ENCODE results near the gene MKRN1. TPM values are rescaled to one million over a fixed set of nuclear protein-coding genes. Genes with fewer than 3 reads are reported as not detected.
"Not testable (repeated sequence)": the region's sequence is repeated elsewhere in the genome, so short reads cannot be mapped to it uniquely, and the experiment has no call there.

Gene MKRN1
- total RNA-seq, 2 donors from 2014 or later, result 59.1 to 74.7 TPM

DNA sequence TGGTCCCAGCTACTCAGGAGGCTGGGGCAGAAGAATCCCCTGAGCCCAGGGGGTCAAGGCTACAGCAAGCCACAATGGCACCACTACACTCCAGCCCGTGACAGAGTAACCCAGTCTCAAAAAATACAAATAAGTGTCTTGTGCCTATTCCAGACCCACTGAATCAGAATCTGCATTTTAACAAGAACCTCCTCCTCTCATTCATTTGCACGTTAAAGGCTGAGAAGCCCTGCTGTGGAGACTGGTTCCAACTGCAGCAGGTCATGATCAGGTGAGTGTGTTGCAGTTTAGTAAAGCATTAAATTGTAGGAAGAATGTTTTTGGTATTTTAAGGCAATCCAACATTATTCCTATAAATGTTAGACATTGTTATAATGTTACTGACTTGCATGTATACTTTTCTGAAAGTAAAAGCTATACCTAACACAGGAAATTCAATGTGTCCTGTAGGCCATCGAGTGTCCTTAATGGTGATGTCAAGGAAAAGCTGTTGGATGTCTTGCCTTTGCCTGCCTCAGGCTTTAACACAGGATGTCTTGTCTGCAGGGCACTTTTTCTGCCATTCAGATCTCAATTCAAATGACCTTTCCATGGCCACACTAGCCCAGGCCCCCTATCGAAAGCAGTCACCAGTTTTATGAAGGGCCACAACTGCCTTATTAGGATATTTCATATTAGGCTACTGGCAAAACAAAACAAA lies 30.4 kb downstream of the MKRN1 start:
- intact Hi-C loops (cut with DNase I), result no loop called here
- DNase-seq (ENCODE audit: low spot score), result no peak

DNA sequence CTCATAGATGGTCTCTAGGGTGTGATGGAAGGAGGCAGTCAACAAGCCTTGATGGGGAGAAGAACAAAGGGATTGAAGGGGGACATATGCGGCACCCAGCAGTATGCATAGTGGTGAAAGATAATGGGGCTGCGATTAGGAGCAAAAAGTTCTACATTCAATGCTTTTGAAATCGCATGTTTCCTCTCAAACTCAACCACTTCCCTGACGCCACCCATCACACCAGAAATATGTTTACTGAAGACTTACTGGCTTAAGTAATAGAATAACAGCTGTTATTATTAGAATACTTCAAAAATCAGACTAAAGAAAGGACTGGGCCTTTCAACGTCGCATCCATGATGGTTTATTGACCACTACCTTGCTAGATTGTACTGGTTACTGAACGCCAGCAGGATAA lies 31.5 kb downstream of the MKRN1 start:
- DNase-seq (ENCODE audit: low spot score), result no peak
- intact Hi-C loops (cut with DNase I), result no loop called here

GRCh38 chr7:140446467-140446866 lies 32.8 kb downstream of the MKRN1 start:
- DNase-seq (ENCODE audit: low spot score), result no peak
- intact Hi-C loops (cut with DNase I), result no loop called here

GRCh38 chr7:140441519-140441918 lies 37.8 kb downstream of the MKRN1 start:
- no peak for DNase-seq (ENCODE audit: low spot score)
- intact Hi-C loops (cut with DNase I), result no loop called here

DNA sequence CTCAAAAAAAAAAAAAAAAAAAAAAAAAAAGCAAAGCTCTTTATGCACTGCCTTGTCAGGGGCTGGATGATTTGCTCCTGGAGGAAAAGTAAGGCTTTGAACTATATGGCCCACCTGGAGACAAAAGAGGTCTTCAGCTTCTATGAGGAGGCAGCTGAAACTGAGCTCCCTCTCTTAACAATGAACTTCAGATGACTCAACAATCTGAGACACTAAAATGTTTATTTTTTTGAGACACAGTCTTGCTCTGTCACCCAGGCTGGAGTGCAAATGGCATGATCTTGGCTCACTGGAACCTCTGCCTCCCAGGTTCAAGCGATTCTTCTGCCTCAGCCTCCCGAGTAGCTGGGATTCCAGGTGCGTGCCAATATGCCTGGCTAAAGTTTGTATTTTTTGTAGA lies 38.7 kb downstream of the MKRN1 start:
- intact Hi-C loops (cut with DNase I), result no loop called here
- DNase-seq (ENCODE audit: low spot score), result no peak

DNA sequence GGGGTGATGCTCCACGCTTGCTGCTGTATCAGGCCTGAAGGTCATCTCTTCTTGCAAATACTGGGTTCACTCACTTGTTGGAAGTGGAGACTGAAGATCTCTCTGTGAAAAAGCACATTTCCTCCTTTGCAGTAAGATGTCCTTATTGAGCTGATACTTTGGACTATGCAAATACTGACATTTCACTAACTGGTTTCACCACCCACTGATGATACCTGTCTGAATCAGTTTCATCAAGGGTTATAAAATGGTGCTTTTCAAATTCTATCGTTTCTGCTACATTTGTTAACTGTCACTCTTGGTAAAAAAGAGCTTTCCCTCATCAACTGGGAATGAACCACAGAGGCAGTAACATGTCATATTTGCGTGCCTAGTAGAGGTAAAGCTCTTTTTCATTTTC lies 39.9 kb downstream of the MKRN1 start:
- no peak for DNase-seq (ENCODE audit: low spot score)

DNA sequence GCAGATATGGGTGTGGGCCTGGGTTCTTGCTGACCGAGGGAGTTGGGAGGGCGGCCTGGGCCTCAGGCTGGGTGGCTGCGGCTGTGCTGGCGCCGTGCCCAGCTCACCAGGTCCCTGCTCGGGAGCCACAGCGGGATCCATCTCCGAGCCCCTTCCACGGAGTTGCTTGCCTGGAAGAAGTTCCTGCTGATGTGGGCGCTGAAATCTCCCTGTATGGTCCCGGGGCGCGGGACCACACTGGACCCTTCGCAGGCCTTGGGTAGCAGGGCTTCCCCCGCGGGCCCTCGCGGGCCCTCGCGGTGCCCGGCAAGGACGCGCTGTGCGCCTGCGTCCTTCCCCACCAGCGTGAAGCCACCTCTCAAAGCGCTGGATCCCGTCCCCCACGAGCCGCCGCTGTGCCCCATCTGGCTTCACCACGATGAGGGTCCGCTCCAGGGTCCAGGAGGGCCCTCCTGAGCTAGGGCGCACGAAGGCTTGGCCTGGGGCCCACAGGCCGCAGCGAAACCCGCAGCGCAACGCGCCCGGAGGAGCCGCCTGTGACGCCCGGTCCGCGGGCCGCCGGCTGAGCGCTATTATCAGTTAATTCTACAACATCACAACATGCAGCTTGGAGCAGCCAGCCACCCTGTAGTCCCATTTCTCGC lies 43.9 kb downstream of the MKRN1 start:
- intact Hi-C loops (cut with DNase I), result no loop called here
- no peak for DNase-seq (ENCODE audit: low spot score)

More for the DNA sequence above, 39.9 kb downstream of the MKRN1 start:
- intact Hi-C loops (cut with DNase I), result no loop called here

DNA sequence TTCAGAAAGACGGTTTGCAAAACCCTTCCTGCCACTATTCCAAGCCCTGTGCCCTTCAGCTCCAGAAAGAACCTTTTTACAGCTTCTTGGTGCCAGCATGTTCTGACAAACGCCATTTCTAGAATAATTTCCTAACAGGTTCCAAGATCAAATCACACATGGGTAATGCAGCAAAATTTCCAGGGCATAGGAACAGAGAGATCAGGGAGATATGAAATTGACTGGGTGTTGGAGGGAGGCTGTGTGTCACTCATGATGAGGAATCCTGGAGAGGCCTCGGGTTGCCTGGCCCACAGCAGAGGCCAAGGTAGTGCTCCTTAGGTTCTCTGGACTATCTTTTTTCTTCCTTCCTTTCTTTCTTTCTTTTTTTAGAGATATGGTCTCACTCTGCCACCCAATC lies 45.9 kb downstream of the MKRN1 start:
- DNase-seq (ENCODE audit: low spot score), result peak; percentile 4
- intact Hi-C loops (cut with DNase I), result no loop called here

DNA sequence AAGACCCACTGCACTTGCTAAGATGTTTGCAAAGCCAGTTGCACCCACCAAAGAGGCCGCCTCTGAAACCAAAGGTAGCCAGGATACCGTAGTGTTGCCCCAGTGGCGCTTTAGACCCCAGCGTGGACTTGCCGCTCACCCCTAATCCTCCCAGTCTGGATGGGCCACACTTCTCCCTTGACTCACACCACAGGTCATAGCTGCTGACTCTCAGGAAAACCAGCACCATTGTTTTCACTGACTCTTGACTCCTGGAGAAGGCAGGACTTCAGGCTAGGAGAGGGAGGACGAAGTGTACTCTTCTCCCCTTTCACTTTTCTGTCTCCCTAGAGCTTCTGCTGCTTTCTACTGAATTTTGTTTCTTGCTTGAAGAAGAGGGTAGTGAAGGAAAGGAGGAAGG lies 53.2 kb downstream of the MKRN1 start:
- intact Hi-C loops (cut with DNase I), result no loop called here

GRCh38 chr7:140425718-140426117 lies 53.6 kb downstream of the MKRN1 start:
- intact Hi-C loops (cut with DNase I), result no loop called here
- DNase-seq (ENCODE audit: low spot score), result no peak

More for the DNA sequence above, 53.2 kb downstream of the MKRN1 start:
- DNase-seq (ENCODE audit: low spot score), result no peak

DNA sequence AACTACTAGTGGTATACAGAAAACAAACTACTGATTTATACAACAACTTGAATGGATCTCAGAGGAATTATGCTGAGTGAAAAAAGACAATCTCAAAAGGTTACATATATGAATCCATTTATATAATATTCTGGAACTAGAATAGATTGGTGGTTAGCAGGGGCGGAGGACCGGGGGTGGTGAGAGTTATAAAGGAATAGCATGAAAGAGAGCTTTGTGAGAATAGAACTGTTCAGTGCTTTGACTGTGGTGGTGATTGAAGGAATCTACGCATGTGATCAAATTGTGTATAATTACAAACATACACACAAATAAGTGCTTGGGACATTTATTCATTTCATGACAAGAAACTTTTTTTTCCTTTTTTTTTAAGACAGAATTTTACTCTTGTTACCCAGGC lies 55.8 kb downstream of the MKRN1 start:
- no peak for DNase-seq (ENCODE audit: low spot score)
- intact Hi-C loops (cut with DNase I), result no loop called here

- DNase-seq (ENCODE audit: low spot score), result peak; percentile 22
- intact Hi-C loops (cut with DNase I), result no loop called here
Observed at GRCh38 chr7:140421521-140421920, 57.8 kb downstream of the MKRN1 start.

GRCh38 chr7:140418653-140419052 lies 60.7 kb downstream of the MKRN1 start:
- peak; percentile 20 for DNase-seq (ENCODE audit: low spot score)
- intact Hi-C loops (cut with DNase I), result no loop called here

DNA sequence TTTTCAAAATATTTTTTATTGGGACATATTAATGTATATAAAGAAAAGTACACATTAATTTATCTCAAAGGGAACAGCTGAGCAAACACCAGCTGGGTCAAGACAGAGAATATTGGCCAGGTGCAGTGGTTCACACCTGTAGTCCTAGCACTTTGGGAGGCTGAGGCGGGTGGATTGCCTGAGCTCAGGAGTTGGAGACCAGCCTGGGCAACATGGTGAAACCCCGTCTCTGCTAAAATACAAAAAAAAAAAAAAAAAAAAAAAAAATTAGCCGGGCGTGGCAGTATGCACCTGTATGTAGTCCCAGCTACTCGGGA lies 61.2 kb downstream of the MKRN1 start:
- intact Hi-C loops (cut with DNase I), result not testable (repeated sequence)
- DNase-seq (ENCODE audit: low spot score), result peak; percentile 3

- intact Hi-C loops (cut with DNase I), result no loop called here
- peak; percentile 51 for DNase-seq (ENCODE audit: low spot score)
Observed at GRCh38 chr7:140417456-140418155, 61.7 kb downstream of the MKRN1 start.

- intact Hi-C loops (cut with DNase I), result no loop called here
- peak; percentile 42 for DNase-seq (ENCODE audit: low spot score)
Observed at GRCh38 chr7:140416560-140416959, 62.7 kb downstream of the MKRN1 start.

DNA sequence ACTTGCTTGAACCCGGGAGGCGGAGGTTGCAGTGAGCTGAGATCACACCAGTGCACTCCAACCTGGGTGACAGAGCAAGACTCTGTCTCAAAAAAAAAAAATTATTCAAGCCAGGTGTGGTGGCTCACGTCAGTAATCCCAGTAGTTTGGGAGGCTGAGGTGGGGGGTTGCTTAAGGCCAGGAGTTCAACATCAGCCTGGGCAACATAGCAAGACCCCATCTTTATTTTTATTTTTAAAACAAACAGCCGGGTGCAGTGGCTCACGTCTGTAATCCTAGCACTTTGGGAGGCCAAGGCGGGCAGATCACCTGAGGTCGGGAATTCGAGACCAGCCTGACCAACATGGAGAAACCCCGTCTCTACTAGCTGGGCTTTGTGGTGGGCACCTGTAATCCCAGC lies 63.5 kb downstream of the MKRN1 start:
- intact Hi-C loops (cut with DNase I), result not testable (repeated sequence)
- DNase-seq (ENCODE audit: low spot score), result peak; percentile 5

GRCh38 chr7:140415361-140415760 lies 63.9 kb downstream of the MKRN1 start:
- intact Hi-C loops (cut with DNase I), result no loop called here
- no peak for DNase-seq (ENCODE audit: low spot score)

DNA sequence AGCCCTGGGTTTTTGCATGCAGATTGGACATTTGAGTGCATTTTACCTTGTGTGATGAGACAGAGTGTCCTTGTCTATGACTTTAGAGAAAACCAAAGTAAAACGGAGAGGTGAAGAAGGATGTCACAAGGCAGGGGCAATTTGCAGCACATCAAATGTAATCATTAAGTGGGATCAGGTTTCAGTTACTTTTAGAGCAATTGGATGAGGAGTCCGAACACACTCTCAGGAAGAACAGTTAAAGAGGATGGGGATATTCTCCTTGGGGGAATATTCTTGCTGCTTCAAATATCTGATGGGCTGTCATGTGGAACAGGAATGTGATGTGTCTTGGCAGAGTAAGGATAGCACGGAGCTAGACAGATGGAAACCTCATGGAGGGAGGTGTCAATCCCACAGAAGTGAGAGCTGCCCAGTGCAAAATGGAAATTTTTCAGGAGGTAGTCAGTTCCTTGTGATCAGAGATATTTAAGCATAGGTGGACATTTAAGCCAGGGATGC lies 74.7 kb downstream of the MKRN1 start:
- no peak for DNase-seq (ENCODE audit: low spot score)
- intact Hi-C loops (cut with DNase I), result no loop called here

GRCh38 chr7:140403878-140404564 lies 75.3 kb downstream of the MKRN1 start, which contains the start of gene RAB19:
Gene RAB19, plus strand, starts transcription at chr7:140404058. Its CDS starts 3,589 bp downstream, at chr7:140407647.
- intact Hi-C loops (cut with DNase I), result no loop called here
- peak; percentile 71 for DNase-seq (ENCODE audit: low spot score)
